AG09309 (cell line): Measurements from ENCODE around the gene CASP5.
"Not testable (repeated sequence)": the region's sequence is repeated elsewhere in the genome, so short reads cannot be mapped to it uniquely, and the experiment has no call there.

Experiments
- DNase-seq: peaks from one replicate; pipeline ENCODE4 v3.0.0-alpha.2; 2010; ENCODE audit warnings: low read depth
- H3K4me3 ChIP-seq: 2 replicates; pipeline ENCODE4 v1.5.1; 2011; ENCODE audit warnings: mild to moderate bottlenecking, low read depth, low read length, moderate library complexity; ENCODE audit not compliant: control insufficient read depth
- CTCF ChIP-seq: IDR thresholded peaks from 2 replicates; pipeline ENCODE4 v1.5.1; 2011; ENCODE audit warnings: mild to moderate bottlenecking, low read depth, low read length, inconsistent platforms; ENCODE audit not compliant: insufficient read depth, control insufficient read depth; ENCODE audit errors: missing control alignments

The CASP5 gene

GRCh38 chr11:105042178-105042577 lies 19.2 kb upstream of the CASP5 start:
- H3K4me3 ChIP-seq = no peak overlapping the region
- DNase-seq = no peak
- TF ChIP-seq CTCF = no peak

- TF ChIP-seq CTCF = no peak
- no peak overlapping the region for H3K4me3 ChIP-seq
- DNase-seq = no peak
Measured at GRCh38 chr11:105040703-105041102, 17.7 kb upstream of the CASP5 start.

- peak; percentile 41 for DNase-seq
- TF ChIP-seq CTCF = no peak
- H3K4me3 ChIP-seq = peak within 1 kb of the TSS; percentile 25
Measured at GRCh38 chr11:105034813-105035620, 12.0 kb upstream of the CASP5 start, which contains the start of gene CASP1. TSS of gene CASP1 (minus strand) at chr11:105035144. CDS start at chr11:105035113, 31 bp downstream.

GRCh38 chr11:105034388-105034787 lies 11.4 kb upstream of the CASP5 start:
- not testable (repeated sequence) for DNase-seq, H3K4me3 ChIP-seq

- no peak for DNase-seq
- H3K4me3 ChIP-seq = no peak overlapping the region
- TF ChIP-seq CTCF = no peak
Measured at GRCh38 chr11:105033781-105034180, 10.8 kb upstream of the CASP5 start.

- TF ChIP-seq CTCF = no peak
- no peak overlapping the region for H3K4me3 ChIP-seq
- no peak for DNase-seq
Measured at GRCh38 chr11:105033343-105033742, 10.4 kb upstream of the CASP5 start.

- DNase-seq = no peak
- H3K4me3 ChIP-seq = no peak overlapping the region
- TF ChIP-seq CTCF = no peak
Measured at GRCh38 chr11:105032495-105032894, 9.5 kb upstream of the CASP5 start.
